ENCODE data around the gene PCDHAC1. TPM values are rescaled to one million over a fixed set of nuclear protein-coding genes. Genes with fewer than 3 reads are reported as not detected.
A peak's percentile ranks its signal among the peaks of the same experiment; 100 is the strongest.
"Not testable (repeated sequence)": the region's sequence is repeated elsewhere in the genome, so short reads cannot be mapped to it uniquely, and the experiment has no call there.

PCDHAC1 gene
- 1 to 10 TPM; 1.8 to 4.0 TPM for total RNA-seq

GRCh38 chr5:140925806-140926442 is at the start of gene PCDHAC1:
TSS of gene PCDHAC1 (plus strand) at chr5:140926299. CDS start at chr5:140926893, 594 bp downstream.
- H3K27me3 ChIP-seq, result no peaks in the 10 kb centered on the region
- TF ChIP-seq POLR2A (IDR thresholded peaks at IDR 0.05), result no peak
- TF ChIP-seq CTCF (IDR thresholded peaks at IDR 0.05), result no peak
- DNase-seq (peak; percentile 41 to 61 (median 44)), ATAC-seq (peak; percentile 77)
- H3K27ac ChIP-seq, result peak within 1 kb of the TSS; percentile 12 to 80 (median 64)
- peak within 1 kb of the TSS; percentile 10 to 34 for H3K4me3 ChIP-seq
- H3K4me1 ChIP-seq, result peaks cover 26% of the 10 kb centered on the region
- WGBS, 2 donors, result 2% methylated on average over 12 to 41 of the region's 41 CpGs
- intact Hi-C loops (cut with DNase I), result no loop called here
- H3K9me3 ChIP-seq, result no peaks in the 10 kb centered on the region
- H3K36me3 ChIP-seq (replicated peaks in 1 of 2; ENCODE audit: insufficient read depth in 1 of 2, low read depth in 2 of 2), result no peaks in the 10 kb centered on the region

- peaks cover 0 to 26% (median 2%) of the 10 kb centered on the region in 3 donors for H3K9me3 ChIP-seq
- H3K27ac ChIP-seq; DNase-seq; H3K4me1 ChIP-seq; ATAC-seq; H3K27me3 ChIP-seq; H3K4me3 ChIP-seq; H3K36me3 ChIP-seq (replicated peaks in 1 of 2; ENCODE audit: insufficient read depth in 1 of 2, low read depth in 2 of 2); intact Hi-C loops (cut with DNase I): not testable (repeated sequence)
- 26 to 38% methylated on average over 14 to 71 of the region's 80 CpGs for WGBS, 2 donors
These were observed 49.4 kb upstream of the PCDHAC1 start for GRCh38 chr5:140876541-140877261.

- Histone ChIP-seq H3K4me3 (no peak overlapping the region), H3K36me3 (replicated peaks in 1 of 2; ENCODE audit: insufficient read depth in 1 of 2, low read depth in 2 of 2) (no peaks in the 10 kb centered on the region), H3K27me3 (no peaks in the 10 kb centered on the region), H3K27ac (no peak overlapping the region), H3K9me3 (peaks cover 0 to 30% (median 2%) of the 10 kb centered on the region in 3 donors), H3K4me1 (no peaks in the 10 kb centered on the region)
- no peak for DNase-seq
- no peak for ATAC-seq
- TF ChIP-seq POLR2A (IDR thresholded peaks at IDR 0.05) (no peak), CTCF (IDR thresholded peaks at IDR 0.05) (no peak)
- WGBS, 2 donors, result 40% methylated on average over 37 of the region's 37 CpGs; no CpG with 5 or more reads in 1 of the 2 donors
- intact Hi-C loops (cut with DNase I), result no loop called here
These were observed 48.9 kb upstream of the PCDHAC1 start for GRCh38 chr5:140877262-140877581.

- WGBS, 2 donors, result 11 to 23% methylated on average over 12 to 31 of the region's 35 CpGs
- no peaks in the 10 kb centered on the region for H3K36me3 ChIP-seq (replicated peaks in 1 of 2; ENCODE audit: insufficient read depth in 1 of 2, low read depth in 2 of 2)
- H3K4me1 ChIP-seq, result no peaks in the 10 kb centered on the region
- no peak within 1 kb of the TSS for H3K4me3 ChIP-seq
- TF ChIP-seq POLR2A (IDR thresholded peaks at IDR 0.05), result no peak
- peak in 4 of 7 experiments; percentile 20 to 41 (median 35) for TF ChIP-seq CTCF (IDR thresholded peaks at IDR 0.05)
- peak within 1 kb of the TSS in 1 of 4 donors; percentile 10 for H3K27ac ChIP-seq
- peak in 3 of 4 donors; percentile 18 to 45 (median 25) for DNase-seq
- H3K27me3 ChIP-seq, result no peaks in the 10 kb centered on the region
- H3K9me3 ChIP-seq, result peaks cover 0 to 30% (median 2%) of the 10 kb centered on the region in 3 donors
- ATAC-seq, result no peak
- intact Hi-C loops (cut with DNase I), result no loop called here
These were observed 44.1 kb upstream of the PCDHAC1 start, which contains the start of gene PCDHA13 for GRCh38 chr5:140881889-140882590. TSS of gene PCDHA13 (plus strand) at chr5:140882124. CDS start at chr5:140882269, 145 bp downstream.

- intact Hi-C loops (cut with DNase I), result no loop called here
- ATAC-seq, result no peak
- peak in 2 of 4 donors; percentile 12 to 16 for DNase-seq
These were observed 43.6 kb upstream of the PCDHAC1 start for GRCh38 chr5:140882591-140882899.

More at GRCh38 chr5:140882591-140882899, 43.6 kb upstream of the PCDHAC1 start:
- Histone ChIP-seq H3K4me3 (no peak overlapping the region), H3K4me1 (no peaks in the 10 kb centered on the region), H3K27ac (no peak overlapping the region), H3K36me3 (replicated peaks in 1 of 2; ENCODE audit: insufficient read depth in 1 of 2, low read depth in 2 of 2) (no peaks in the 10 kb centered on the region), H3K9me3 (peaks cover 0 to 25% (median 0%) of the 10 kb centered on the region in 3 donors), H3K27me3 (no peaks in the 10 kb centered on the region)
- TF ChIP-seq POLR2A (IDR thresholded peaks at IDR 0.05), result no peak
- peak in 1 of 7 experiments; percentile 3 for TF ChIP-seq CTCF (IDR thresholded peaks at IDR 0.05)
- 14 to 34% methylated on average over 12 of the region's 12 CpGs for WGBS, 2 donors
